ENCODE data around the gene TOLLIP. TPM values are rescaled to one million over a fixed set of nuclear protein-coding genes. Genes with fewer than 3 reads are reported as not detected.

TOLLIP gene
- total RNA-seq, 5 donors from 2014 or later (not counting 1 experiment from before 2014, with no cell fraction given), result 44.4 to 54.1 (median 50.8) TPM

DNA sequence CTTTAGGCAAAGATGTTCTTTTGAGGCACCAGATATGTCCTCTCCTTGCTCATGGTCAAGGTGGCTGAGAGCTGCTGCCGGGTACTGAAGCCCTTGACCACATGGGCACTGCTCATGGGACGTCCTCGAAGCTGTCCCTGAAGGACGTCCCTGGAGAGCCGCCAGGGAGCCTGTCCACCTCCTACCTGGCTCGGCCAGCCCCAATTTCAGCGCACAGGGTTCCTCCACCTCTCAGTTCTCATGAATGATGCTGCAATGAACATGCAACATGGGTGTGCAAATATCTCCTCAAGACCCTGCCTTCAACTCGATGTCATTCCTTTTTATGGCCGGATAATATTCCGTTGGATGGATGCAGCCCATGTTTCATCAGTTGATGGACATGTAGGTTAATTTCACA lies 24.4 kb upstream of the TOLLIP start:
- H3K4me3 ChIP-seq (ENCODE audit: control insufficient read depth in 1 of 2, extremely low read depth in 1 of 2, low read length in 1 of 2), result no peak overlapping the region
- Mint-ChIP-seq H3K36me3 (no peaks in the 10 kb centered on the region), H3K9me3 (peaks cover 0 to 10% (median 4%) of the 10 kb centered on the region in 3 donors), H3K27ac (no peak overlapping the region), H3K27me3 (no peaks in the 10 kb centered on the region), H3K4me3 (no peak overlapping the region), H3K4me1 (peaks cover 12 to 26% (median 19%) of the 10 kb centered on the region in 3 donors)
- H3K9me3 ChIP-seq, result no peaks in the 10 kb centered on the region
- DNase-seq (no peak), ATAC-seq (replicated peaks in 1 of 4) (no peak)
- 98% methylated on average over 9 of the region's 10 CpGs for WGBS (ENCODE audit: insufficient coverage)
- peaks cover 10 to 13% of the 10 kb centered on the region in 2 experiments for H3K4me1 ChIP-seq (ENCODE audit: control insufficient read depth in 1 of 2, extremely low read depth in 1 of 2, insufficient read depth in 2 of 2, low read length in 2 of 2)
- H3K27me3 ChIP-seq (replicated peaks in 1 of 2; ENCODE audit: control insufficient read depth in 2 of 2, extremely low read depth in 1 of 2, insufficient read depth in 2 of 2, low read length in 1 of 2), result no peaks in the 10 kb centered on the region
- H3K36me3 ChIP-seq (ENCODE audit: control insufficient read depth in 2 of 2, extremely low read depth in 1 of 2, insufficient read depth in 1 of 2, low read length in 1 of 2), result no peaks in the 10 kb centered on the region
- CTCF ChIA-PET, result no interaction called here
- no peak overlapping the region for H3K27ac ChIP-seq (ENCODE audit: low read length)
- POLR2A ChIA-PET, result no interaction called here

DNA sequence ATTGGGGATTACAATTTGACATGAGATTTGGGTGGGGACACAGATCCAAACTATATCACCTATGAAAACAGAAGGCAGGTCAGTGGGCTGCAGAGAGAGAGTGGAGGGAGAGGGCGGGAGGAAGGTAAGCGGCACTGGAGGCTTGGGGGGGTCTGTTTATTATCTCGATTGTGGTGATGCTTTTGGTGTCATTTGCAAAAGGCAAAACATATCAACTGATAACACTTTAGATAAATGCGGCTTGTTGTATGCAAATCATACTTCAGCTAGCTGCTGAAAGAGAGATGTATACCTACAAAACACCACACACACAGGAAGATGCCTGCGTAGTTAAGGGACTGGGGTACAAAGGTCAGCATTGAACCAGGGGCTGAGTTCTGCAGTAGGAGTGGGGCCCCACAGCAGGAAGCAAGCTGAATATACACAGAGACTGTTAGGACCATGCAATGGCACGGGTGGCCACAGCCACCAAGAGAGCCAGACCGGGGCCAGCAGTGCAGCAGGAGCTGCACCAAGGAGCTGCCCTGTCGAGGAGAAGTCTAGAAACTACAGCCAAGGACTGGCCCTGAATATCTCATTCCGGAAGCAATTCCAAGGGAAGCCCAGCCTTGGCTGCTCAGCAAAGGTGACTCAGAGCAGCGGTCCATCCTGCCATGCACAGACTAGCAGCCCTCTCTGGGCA lies 23.8 kb upstream of the TOLLIP start:
- H3K4me1 Mint-ChIP-seq, result peaks cover 12 to 25% (median 16%) of the 10 kb centered on the region in 3 donors
- peaks cover 0 to 3% of the 10 kb centered on the region in 2 donors for H3K27me3 Mint-ChIP-seq
- Histone ChIP-seq H3K27ac (ENCODE audit: low read length) (no peak overlapping the region), H3K36me3 (ENCODE audit: control insufficient read depth in 2 of 2, extremely low read depth in 1 of 2, insufficient read depth in 1 of 2, low read length in 1 of 2) (no peaks in the 10 kb centered on the region), H3K4me3 (ENCODE audit: control insufficient read depth in 1 of 2, extremely low read depth in 1 of 2, low read length in 1 of 2) (no peak overlapping the region), H3K9me3 (peaks cover 2% of the 10 kb centered on the region), H3K27me3 (replicated peaks in 1 of 2; ENCODE audit: control insufficient read depth in 2 of 2, extremely low read depth in 1 of 2, insufficient read depth in 2 of 2, low read length in 1 of 2) (no peaks in the 10 kb centered on the region), H3K4me1 (ENCODE audit: control insufficient read depth in 1 of 2, extremely low read depth in 1 of 2, insufficient read depth in 2 of 2, low read length in 2 of 2) (peaks cover 10 to 13% of the 10 kb centered on the region in 2 experiments)
- DNase-seq (no peak), ATAC-seq (replicated peaks in 1 of 4) (no peak)
- peaks cover 4 to 11% (median 8%) of the 10 kb centered on the region in 3 donors for H3K9me3 Mint-ChIP-seq
- no peaks in the 10 kb centered on the region for H3K36me3 Mint-ChIP-seq
- no peak overlapping the region for H3K4me3 Mint-ChIP-seq
- no peak overlapping the region for H3K27ac Mint-ChIP-seq
- ChIA-PET POLR2A (no interaction called here), CTCF (no interaction called here)
- WGBS (ENCODE audit: insufficient coverage), result 93% methylated on average over 6 of the region's 10 CpGs

DNA sequence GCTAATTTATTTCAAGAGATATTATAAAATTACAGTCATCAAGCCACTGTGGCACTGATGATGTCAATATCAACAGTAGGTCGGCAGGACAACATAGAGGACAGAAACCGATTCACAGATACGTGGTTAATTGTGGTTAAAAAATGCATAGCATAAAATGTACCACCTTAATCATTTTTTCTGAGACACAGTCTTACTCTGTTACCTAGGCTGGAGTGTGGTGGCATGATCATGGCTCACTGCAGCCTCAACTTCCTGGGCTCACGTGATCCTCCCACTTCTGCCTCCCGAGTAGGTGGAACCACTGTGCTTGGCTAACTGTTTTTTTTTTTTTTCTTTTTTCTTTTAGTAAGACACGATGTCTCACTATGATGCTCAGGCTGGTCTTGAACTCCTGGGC lies 21.0 kb upstream of the TOLLIP start:
- peaks cover 3% of the 10 kb centered on the region for H3K9me3 ChIP-seq
- H3K4me1 Mint-ChIP-seq, result peaks cover 6 to 13% (median 9%) of the 10 kb centered on the region in 3 donors
- H3K36me3 Mint-ChIP-seq, result no peaks in the 10 kb centered on the region
- no peaks in the 10 kb centered on the region for H3K36me3 ChIP-seq (ENCODE audit: control insufficient read depth in 2 of 2, extremely low read depth in 1 of 2, insufficient read depth in 1 of 2, low read length in 1 of 2)
- DNase-seq, result no peak
- H3K27me3 Mint-ChIP-seq, result peaks cover 3 to 7% of the 10 kb centered on the region in 2 donors
- no peak overlapping the region for H3K27ac Mint-ChIP-seq
- peaks cover 4% of the 10 kb centered on the region in 2 experiments for H3K4me1 ChIP-seq (ENCODE audit: control insufficient read depth in 1 of 2, extremely low read depth in 1 of 2, insufficient read depth in 2 of 2, low read length in 2 of 2)
- no peak overlapping the region for H3K27ac ChIP-seq (ENCODE audit: low read length)
- ChIA-PET POLR2A (no interaction called here), CTCF (no interaction called here)
- no peak overlapping the region for H3K4me3 Mint-ChIP-seq
- peaks cover 14 to 20% (median 14%) of the 10 kb centered on the region in 3 donors for H3K9me3 Mint-ChIP-seq
- 50% methylated on average over 1 of the region's 6 CpGs for WGBS (ENCODE audit: insufficient coverage)
- no peak overlapping the region for H3K4me3 ChIP-seq (ENCODE audit: control insufficient read depth in 1 of 2, extremely low read depth in 1 of 2, low read length in 1 of 2)
- ATAC-seq (replicated peaks in 1 of 4), result no peak
- H3K27me3 ChIP-seq (replicated peaks in 1 of 2; ENCODE audit: control insufficient read depth in 2 of 2, extremely low read depth in 1 of 2, insufficient read depth in 2 of 2, low read length in 1 of 2), result peaks cover 0 to 6% of the 10 kb centered on the region in 2 experiments

GRCh38 chr11:1327064-1327460 lies 17.6 kb upstream of the TOLLIP start:
- H3K27ac Mint-ChIP-seq, result no peak overlapping the region
- no peak overlapping the region for H3K27ac ChIP-seq (ENCODE audit: low read length)

DNA sequence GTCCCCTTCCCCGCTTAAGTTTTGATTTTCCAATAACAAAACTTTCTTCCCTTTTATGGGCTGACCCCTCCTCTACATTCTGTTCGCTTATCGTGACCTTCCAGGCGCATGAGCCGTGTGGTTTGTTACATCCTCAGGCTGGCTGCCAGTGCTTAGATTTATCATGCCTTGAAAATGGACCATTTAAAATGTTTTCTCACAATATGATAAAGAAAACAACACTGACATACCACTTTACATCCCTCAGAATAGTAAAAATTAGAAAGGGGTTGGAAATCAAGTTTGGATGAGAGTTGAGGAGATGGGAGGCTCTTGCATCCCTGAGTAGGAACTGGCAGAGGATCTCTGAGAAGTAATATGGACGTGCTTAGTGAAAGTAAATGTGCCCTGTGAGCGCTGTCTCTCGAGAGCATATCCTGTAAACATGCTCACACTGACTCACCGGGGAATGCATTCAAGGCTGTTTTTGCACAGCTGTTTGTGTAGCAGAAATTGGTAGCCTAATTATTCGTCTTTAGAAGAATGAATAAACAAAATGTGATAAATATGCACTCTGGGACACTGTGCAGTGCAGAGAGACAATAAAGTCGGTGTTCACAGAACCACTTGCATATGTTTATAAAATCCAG lies 17.1 kb upstream of the TOLLIP start:
- peaks cover 6 to 33% of the 10 kb centered on the region in 2 donors for H3K27me3 Mint-ChIP-seq
- no peak overlapping the region for H3K4me3 Mint-ChIP-seq
- no peak for ATAC-seq (replicated peaks in 1 of 4)
- Histone ChIP-seq H3K9me3 (peaks cover 3% of the 10 kb centered on the region), H3K4me3 (ENCODE audit: control insufficient read depth in 1 of 2, extremely low read depth in 1 of 2, low read length in 1 of 2) (no peak overlapping the region), H3K4me1 (ENCODE audit: control insufficient read depth in 1 of 2, extremely low read depth in 1 of 2, insufficient read depth in 2 of 2, low read length in 2 of 2) (no peaks in the 10 kb centered on the region), H3K36me3 (ENCODE audit: control insufficient read depth in 2 of 2, extremely low read depth in 1 of 2, insufficient read depth in 1 of 2, low read length in 1 of 2) (no peaks in the 10 kb centered on the region), H3K27ac (ENCODE audit: low read length) (no peak overlapping the region), H3K27me3 (replicated peaks in 1 of 2; ENCODE audit: control insufficient read depth in 2 of 2, extremely low read depth in 1 of 2, insufficient read depth in 2 of 2, low read length in 1 of 2) (peaks cover 0 to 9% of the 10 kb centered on the region in 2 experiments)
- no peak overlapping the region for H3K27ac Mint-ChIP-seq
- ChIA-PET CTCF (no interaction called here), POLR2A (no interaction called here)
- no peaks in the 10 kb centered on the region for H3K36me3 Mint-ChIP-seq
- peaks cover 14 to 20% (median 14%) of the 10 kb centered on the region in 3 donors for H3K9me3 Mint-ChIP-seq
- 61% methylated on average over 2 of the region's 11 CpGs for WGBS (ENCODE audit: insufficient coverage)
- no peak for DNase-seq
- H3K4me1 Mint-ChIP-seq, result peaks cover 0 to 5% (median 0%) of the 10 kb centered on the region in 3 donors

More at GRCh38 chr11:1327064-1327460, 17.6 kb upstream of the TOLLIP start:
- Histone ChIP-seq H3K4me3 (ENCODE audit: control insufficient read depth in 1 of 2, extremely low read depth in 1 of 2, low read length in 1 of 2) (no peak overlapping the region), H3K36me3 (ENCODE audit: control insufficient read depth in 2 of 2, extremely low read depth in 1 of 2, insufficient read depth in 1 of 2, low read length in 1 of 2) (no peaks in the 10 kb centered on the region), H3K27me3 (replicated peaks in 1 of 2; ENCODE audit: control insufficient read depth in 2 of 2, extremely low read depth in 1 of 2, insufficient read depth in 2 of 2, low read length in 1 of 2) (peaks cover 0 to 9% of the 10 kb centered on the region in 2 experiments), H3K4me1 (ENCODE audit: control insufficient read depth in 1 of 2, extremely low read depth in 1 of 2, insufficient read depth in 2 of 2, low read length in 2 of 2) (no peaks in the 10 kb centered on the region), H3K9me3 (peaks cover 3% of the 10 kb centered on the region)
- DNase-seq, result no peak
- ChIA-PET CTCF (no interaction called here), POLR2A (no interaction called here)
- no peaks in the 10 kb centered on the region for H3K36me3 Mint-ChIP-seq
- ATAC-seq (replicated peaks in 1 of 4), result no peak
- H3K9me3 Mint-ChIP-seq, result peaks cover 14 to 20% (median 14%) of the 10 kb centered on the region in 3 donors
- no peak overlapping the region for H3K4me3 Mint-ChIP-seq
- 92% methylated on average over 4 of the region's 4 CpGs for WGBS (ENCODE audit: insufficient coverage)
- H3K4me1 Mint-ChIP-seq, result peaks cover 0 to 5% (median 0%) of the 10 kb centered on the region in 3 donors
- peaks cover 6 to 31% of the 10 kb centered on the region in 2 donors for H3K27me3 Mint-ChIP-seq

DNA sequence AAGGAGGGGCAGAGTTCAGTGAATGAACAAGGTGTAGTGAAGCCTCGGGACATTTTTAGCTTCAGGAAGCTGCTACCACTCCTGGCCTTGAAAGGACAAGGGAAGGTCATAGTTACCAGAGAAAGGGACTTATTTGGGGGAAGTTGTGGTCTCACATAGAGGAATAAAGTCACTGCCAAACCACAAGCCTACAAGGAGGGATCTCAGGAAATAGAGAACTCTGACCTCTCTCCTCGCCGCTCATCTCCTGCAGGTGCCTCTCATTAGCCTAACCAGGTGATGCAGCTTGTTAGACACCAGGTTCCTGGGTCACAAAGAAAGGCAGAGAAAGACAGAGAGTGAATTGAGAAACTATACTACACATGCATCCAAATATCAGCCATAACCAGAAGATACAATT lies 14.3 kb upstream of the TOLLIP start:
- ChIA-PET CTCF (no interaction called here), POLR2A (no interaction called here)
- no peaks in the 10 kb centered on the region for H3K4me1 ChIP-seq (ENCODE audit: control insufficient read depth in 1 of 2, extremely low read depth in 1 of 2, insufficient read depth in 2 of 2, low read length in 2 of 2)
- H3K36me3 ChIP-seq (ENCODE audit: control insufficient read depth in 2 of 2, extremely low read depth in 1 of 2, insufficient read depth in 1 of 2, low read length in 1 of 2), result no peaks in the 10 kb centered on the region
- 42% methylated on average over 2 of the region's 3 CpGs for WGBS (ENCODE audit: insufficient coverage)
- DNase-seq (no peak), ATAC-seq (replicated peaks in 1 of 4) (no peak)
- Mint-ChIP-seq H3K4me3 (no peak overlapping the region), H3K27ac (no peak overlapping the region), H3K27me3 (peaks cover 13 to 41% of the 10 kb centered on the region in 2 donors), H3K4me1 (peaks cover 0 to 5% (median 0%) of the 10 kb centered on the region in 3 donors), H3K36me3 (no peaks in the 10 kb centered on the region), H3K9me3 (peaks cover 13 to 19% (median 13%) of the 10 kb centered on the region in 3 donors)
- H3K9me3 ChIP-seq, result peaks cover 3% of the 10 kb centered on the region
- H3K27ac ChIP-seq (ENCODE audit: low read length), result no peak overlapping the region
- peaks cover 0 to 17% of the 10 kb centered on the region in 2 experiments for H3K27me3 ChIP-seq (replicated peaks in 1 of 2; ENCODE audit: control insufficient read depth in 2 of 2, extremely low read depth in 1 of 2, insufficient read depth in 2 of 2, low read length in 1 of 2)
- H3K4me3 ChIP-seq (ENCODE audit: control insufficient read depth in 1 of 2, extremely low read depth in 1 of 2, low read length in 1 of 2), result no peak overlapping the region

Measured in T-cell (primary cell).